ENCODE measurements around the gene DHRS7B.

Gene DHRS7B

GRCh38 chr17:21167303-21167702 is 40.5 kb downstream of the DHRS7B start:
- no peak for TF ChIP-seq CTCF (IDR thresholded peaks at IDR 0.05)

GRCh38 chr17:21168555-21168865 is 41.7 kb downstream of the DHRS7B start:
- TF ChIP-seq ZFX (IDR thresholded peaks at IDR 0.05; ENCODE audit: borderline replicate concordance) (no peak), CTCF (IDR thresholded peaks at IDR 0.05) (no peak)
- no peak overlapping the region for H3K27ac ChIP-seq

More at GRCh38 chr17:21167303-21167702, 40.5 kb downstream of the DHRS7B start:
- no peak overlapping the region for H3K27ac ChIP-seq

GRCh38 chr17:21169496-21169895 is 42.7 kb downstream of the DHRS7B start:
- TF ChIP-seq CTCF (IDR thresholded peaks at IDR 0.05) (no peak), ZFX (IDR thresholded peaks at IDR 0.05; ENCODE audit: borderline replicate concordance) (no peak)
- no peak overlapping the region for H3K27ac ChIP-seq

GRCh38 chr17:21170809-21171208 is 44.0 kb downstream of the DHRS7B start:
- TF ChIP-seq ZFX (IDR thresholded peaks at IDR 0.05; ENCODE audit: borderline replicate concordance): no peak
- TF ChIP-seq CTCF (IDR thresholded peaks at IDR 0.05): no peak
- H3K27ac ChIP-seq: no peak overlapping the region

- TF ChIP-seq CTCF (IDR thresholded peaks at IDR 0.05) (no peak), ZFX (IDR thresholded peaks at IDR 0.05; ENCODE audit: borderline replicate concordance) (no peak)
- H3K27ac ChIP-seq: no peak overlapping the region
Observed at GRCh38 chr17:21171309-21171922, 44.7 kb downstream of the DHRS7B start.

- TF ChIP-seq CTCF (IDR thresholded peaks at IDR 0.05) (no peak), ZFX (IDR thresholded peaks at IDR 0.05; ENCODE audit: borderline replicate concordance) (no peak)
- H3K27ac ChIP-seq: no peak overlapping the region
Observed at GRCh38 chr17:21171970-21172510, 45.3 kb downstream of the DHRS7B start.

GRCh38 chr17:21172846-21173245 is 46.1 kb downstream of the DHRS7B start:
- no peak overlapping the region for H3K27ac ChIP-seq
- TF ChIP-seq CTCF (IDR thresholded peaks at IDR 0.05) (no peak), ZFX (IDR thresholded peaks at IDR 0.05; ENCODE audit: borderline replicate concordance) (no peak)

All from 22Rv1 (cell line).